NCI-H510A (cell line): Measurements from ENCODE around the gene LRRC23.

Experiments used
- DNase-seq: peaks from one replicate; lab custom pipeline; 2025; lab: John Stamatoyannopoulos, UW

The LRRC23 gene

DNA sequence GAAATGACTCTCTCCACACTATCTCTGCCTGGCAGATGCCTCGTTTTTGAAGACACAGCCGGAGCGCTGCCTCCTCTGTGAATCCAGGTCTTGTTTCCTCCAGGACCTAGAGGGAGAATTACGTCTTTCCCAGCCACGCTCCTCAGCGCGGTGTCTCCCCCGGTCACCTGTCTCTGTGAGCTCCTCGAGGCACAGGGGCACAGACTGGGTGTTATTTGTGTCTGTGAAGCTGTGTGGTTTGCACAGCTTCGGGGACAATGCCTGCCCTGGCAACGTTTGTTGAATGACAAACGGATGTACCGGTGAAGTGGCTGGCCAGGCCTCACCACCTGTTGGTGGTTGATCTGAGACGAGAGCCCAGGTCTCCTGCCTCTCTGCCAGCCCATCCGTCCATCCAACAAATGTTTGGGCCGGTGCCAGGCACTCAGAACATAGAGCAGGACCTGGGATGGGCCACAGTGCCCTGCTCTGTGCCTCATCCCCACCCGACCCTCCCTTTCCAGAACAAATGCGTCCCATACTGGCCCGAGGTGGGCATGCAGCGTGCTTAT lies 52.6 kb downstream of the LRRC23 start:
- DNase-seq: no peak

- DNase-seq: no peak
These were observed 53.4 kb downstream of the LRRC23 start for GRCh38 chr12:6957741-6958608.

DNA sequence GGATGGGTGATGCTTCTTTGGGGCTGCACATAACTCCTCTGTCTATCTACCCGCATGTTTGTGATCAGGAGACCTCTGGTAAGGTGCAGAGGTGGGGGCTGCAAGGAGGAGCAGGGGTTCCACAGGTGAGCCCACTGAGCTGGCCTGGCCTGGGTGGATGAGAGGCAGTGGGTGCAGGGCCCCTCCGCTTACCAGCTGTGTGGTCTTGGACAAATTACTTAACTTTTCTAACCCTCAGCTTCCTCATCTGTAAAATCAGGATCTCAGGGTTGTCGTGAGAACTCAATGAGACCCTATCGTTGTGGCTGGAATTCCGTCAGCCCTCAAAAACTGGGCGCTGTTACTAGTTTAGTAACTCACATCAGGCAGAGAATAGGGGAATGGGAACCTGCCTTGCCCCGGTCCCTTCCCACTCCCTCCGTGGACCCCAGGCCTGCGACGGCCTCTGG lies 54.0 kb downstream of the LRRC23 start:
- DNase-seq: no peak

DNA sequence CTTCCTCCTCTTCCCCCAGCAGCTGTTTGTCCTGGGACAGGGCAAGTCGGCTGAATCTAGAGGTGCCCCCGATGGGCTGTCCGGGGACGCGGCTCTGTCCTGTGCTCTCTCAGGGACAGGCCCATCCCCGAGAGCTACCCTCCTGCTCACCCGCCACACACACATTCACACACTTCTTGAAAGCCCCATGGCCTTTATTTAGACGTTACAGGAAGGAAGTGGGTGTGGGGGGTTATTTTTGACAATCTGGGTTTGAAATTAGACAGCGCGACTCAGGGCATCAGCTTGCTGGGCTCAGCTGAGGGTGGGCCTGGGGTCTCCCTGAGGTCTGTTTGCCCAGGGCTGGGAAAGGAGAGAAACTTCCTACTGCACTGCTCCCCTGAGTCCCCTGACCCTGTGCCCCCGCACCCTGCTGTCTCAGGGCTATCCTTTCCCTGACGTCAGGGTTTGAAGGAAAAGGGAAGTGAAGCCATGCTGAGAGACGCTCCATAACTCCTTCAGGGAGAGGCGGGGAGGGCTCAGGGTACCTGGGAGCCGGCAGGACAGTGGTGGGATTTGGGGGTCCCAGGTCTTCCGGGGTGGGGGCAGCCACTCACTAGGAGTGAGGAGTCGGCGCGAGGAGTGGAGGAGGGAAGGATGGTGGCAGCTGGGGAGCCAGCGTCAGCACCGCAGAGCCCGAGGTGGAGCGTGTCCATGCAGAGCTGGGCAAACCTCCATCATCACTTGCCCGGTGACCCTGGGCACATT lies 54.6 kb downstream of the LRRC23 start:
- no peak for DNase-seq

GRCh38 chr12:6959805-6960592 lies 55.4 kb downstream of the LRRC23 start:
- no peak for DNase-seq

DNA sequence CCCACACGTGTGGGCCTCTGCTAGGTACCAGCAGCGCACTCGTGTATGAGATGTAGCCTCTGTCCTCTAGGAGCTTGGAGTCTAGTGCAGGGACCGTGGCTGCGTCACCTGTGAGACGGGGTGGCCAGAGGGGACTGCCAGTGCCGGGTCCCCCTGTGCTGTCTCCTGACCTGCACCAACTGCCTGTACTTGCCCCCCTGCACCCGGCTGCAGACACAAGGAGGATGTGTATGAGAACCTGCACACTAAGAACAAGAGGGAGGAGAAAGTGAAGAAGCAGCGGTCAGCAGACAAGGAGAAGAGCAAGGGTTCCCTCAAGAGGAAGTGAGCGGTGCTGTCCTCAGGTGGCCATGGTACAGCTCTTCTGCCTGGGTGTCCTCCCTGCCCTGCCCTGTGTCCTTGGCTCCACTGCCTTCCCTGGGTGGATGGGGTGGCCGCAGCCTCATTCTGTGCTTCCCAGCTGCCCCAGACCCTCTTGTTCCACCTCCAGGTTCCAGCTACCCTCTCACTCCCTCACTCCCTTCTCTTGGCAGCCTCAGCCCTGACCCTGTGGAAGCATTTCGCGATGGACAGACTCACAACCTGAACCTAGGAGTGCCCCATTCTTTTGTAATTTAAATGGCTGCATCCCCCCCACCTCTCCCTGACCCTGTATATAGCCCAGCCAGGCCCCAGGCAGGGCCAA lies 56.1 kb downstream of the LRRC23 start:
- no peak for DNase-seq

DNA sequence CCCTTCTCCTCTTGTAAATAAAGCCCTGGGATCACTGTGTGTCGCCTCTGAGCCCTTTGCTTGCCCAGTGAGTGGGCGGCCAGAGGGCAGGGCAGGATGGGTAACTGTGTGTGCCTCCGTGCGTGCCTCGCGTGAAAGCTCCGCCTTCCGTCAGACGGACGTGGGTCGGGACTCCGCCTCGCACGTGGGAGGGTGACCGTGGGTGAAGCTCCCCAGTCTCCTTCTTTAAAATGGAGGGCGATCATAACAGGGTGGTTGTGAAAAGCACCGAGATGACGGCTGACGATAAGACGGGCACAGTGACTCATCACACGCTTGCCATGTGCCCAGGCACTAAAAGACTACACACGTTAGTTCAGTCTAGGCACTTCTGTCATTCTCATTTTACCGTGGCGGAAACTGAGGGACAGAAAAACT lies 56.7 kb downstream of the LRRC23 start:
- DNase-seq: no peak

GRCh38 chr12:6961695-6962284 lies 57.2 kb downstream of the LRRC23 start:
- peak; percentile 82 for DNase-seq

- DNase-seq: peak; percentile 83
These were observed 57.8 kb downstream of the LRRC23 start for GRCh38 chr12:6962285-6963015.

DNA sequence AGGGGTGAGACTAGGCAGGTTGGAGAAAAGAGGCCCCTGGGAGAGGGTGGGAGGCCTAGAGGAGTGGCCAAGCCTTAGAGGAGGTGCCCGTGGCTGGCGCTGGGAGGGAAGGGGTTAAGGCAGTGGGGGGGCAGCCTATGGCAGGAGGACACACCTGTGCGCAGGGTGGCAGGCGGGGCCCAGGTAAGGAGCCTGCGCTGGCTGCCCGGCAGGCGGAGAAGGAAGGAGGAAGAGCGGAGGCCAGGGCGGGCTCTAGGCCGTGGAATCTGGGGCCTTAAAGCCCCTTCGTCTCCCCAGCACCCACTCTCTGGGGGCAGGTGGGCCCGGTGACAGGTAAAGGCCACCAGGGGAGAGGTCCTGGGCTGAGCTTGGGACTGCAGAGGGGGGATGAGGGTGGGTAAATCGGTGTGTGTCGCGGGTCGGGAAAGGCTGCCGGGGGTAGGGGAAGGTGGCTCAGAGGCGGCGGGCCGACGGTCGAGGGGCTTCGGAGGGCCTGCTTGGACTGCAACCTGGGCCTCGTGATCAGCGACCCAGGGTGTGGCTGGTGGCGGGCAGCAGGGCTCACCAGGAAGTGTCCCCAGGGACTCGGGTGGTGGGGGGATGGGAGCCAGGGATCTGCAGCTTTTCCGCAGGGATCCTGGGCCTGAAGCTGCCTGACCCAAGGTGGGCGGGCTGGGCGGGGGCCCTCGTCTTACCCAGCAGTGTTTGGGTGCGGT lies 58.6 kb downstream of the LRRC23 start:
- peak; percentile 90 for DNase-seq
